OCI-LY7 (cell line): ENCODE data around the gene AGT. TPM values are rescaled to one million over a fixed set of nuclear protein-coding genes. Genes with fewer than 3 reads are reported as not detected.

Experiments used
- BruUV-seq: library from RNA; stranded (reverse); fragments of 400-500 nt; replicated peaks from 2 replicates; lab custom pipeline; 2021; lab: Mats Ljungman, UMichigan
- CTCF ChIA-PET: fragments of 300-600 bp; sonication (Branson Sonifier 250); formaldehyde crosslinking; loops from one replicate; lab custom pipeline; 2022; ENCODE audit warnings: antibody characterized with exemption; ENCODE audit not compliant: unreplicated experiment; lab: Charles Lee
- POLR2A ChIA-PET: fragments of 300-600 bp; sonication (Branson Sonifier 250); formaldehyde crosslinking; loops from one replicate; lab custom pipeline; 2022; ENCODE audit warnings: antibody characterized with exemption; lab: Charles Lee
- DNase-seq: peaks from one replicate; pipeline ENCODE4 v3.0.0-alpha.2; 2015; ENCODE audit warnings: low spot score
- H2AFZ ChIP-seq: fragments of 200-600 bp; sonication (generic), shearing (Covaris generic); 2 replicates; pipeline ENCODE4 v1.6.1; 2014; ENCODE audit warnings: mild to moderate bottlenecking, antibody characterized with exemption, low read length, moderate library complexity
- H3K27ac ChIP-seq: fragments of 200-600 bp; sonication (generic); 2 replicates; pipeline ENCODE4 v1.5.1; 2014; ENCODE audit warnings: mixed run types, low read depth, mild to moderate bottlenecking, moderate library complexity, low read length, inconsistent platforms; ENCODE audit not compliant: poor library complexity, severe bottlenecking
- H3K36me3 ChIP-seq: fragments of 200-600 bp; sonication (generic); 2 replicates; pipeline ENCODE4 v1.6.1; 2014; ENCODE audit warnings: mild to moderate bottlenecking, antibody characterized with exemption, low read length, moderate library complexity, mixed read lengths; ENCODE audit not compliant: insufficient read depth
- H3K4me1 ChIP-seq: fragments of 200-600 bp; sonication (generic); 2 replicates; pipeline ENCODE4 v1.5.1; 2014; ENCODE audit warnings: mild to moderate bottlenecking, low read length; ENCODE audit not compliant: insufficient read depth, poor library complexity, severe bottlenecking
- H3K4me2 ChIP-seq: fragments of 200-600 bp; sonication (generic); 2 replicates; pipeline ENCODE4 v1.6.1; 2014; ENCODE audit warnings: mild to moderate bottlenecking, low read length
- H3K4me3 ChIP-seq: fragments of 200-600 bp; sonication (generic); 2 replicates; pipeline ENCODE4 v1.5.1; 2014; ENCODE audit warnings: mild to moderate bottlenecking, low read depth, low read length; ENCODE audit not compliant: poor library complexity, severe bottlenecking
- H3K79me2 ChIP-seq: fragments of 200-600 bp; sonication (generic); 2 replicates; pipeline ENCODE4 v1.6.1; 2016; ENCODE audit warnings: low read depth, mild to moderate bottlenecking, low read length, moderate library complexity, mixed read lengths; ENCODE audit not compliant: insufficient read depth
- H3K9me2 ChIP-seq: fragments of 200-600 bp; sonication (generic); 2 replicates; pipeline ENCODE4 v1.6.1; 2016; ENCODE audit warnings: mild to moderate bottlenecking, low read length, mixed read lengths; ENCODE audit not compliant: insufficient read depth
- H3K9me3 ChIP-seq: fragments of 200-600 bp; sonication (generic); 2 replicates; pipeline ENCODE4 v1.6.1; 2014; ENCODE audit warnings: mild to moderate bottlenecking, mixed run types, low read length, mixed read lengths
- H4K20me1 ChIP-seq: fragments of 200-600 bp; sonication (generic); 2 replicates; pipeline ENCODE4 v1.6.1; 2014; ENCODE audit warnings: mild to moderate bottlenecking, antibody characterized with exemption, low read length, moderate library complexity, mixed read lengths; ENCODE audit not compliant: insufficient read depth
- CTCF ChIP-seq: fragments of 200-600 bp; sonication (generic); conservative IDR thresholded peaks from 2 replicates; pipeline ENCODE4 v1.5.1; 2014; ENCODE audit warnings: mild to moderate bottlenecking, antibody characterized with exemption, low read length, moderate library complexity, mixed read lengths
- EZH2phosphoT487 ChIP-seq: fragments of 200-600 bp; sonication (generic); IDR thresholded peaks from 2 replicates; pipeline ENCODE4 v1.6.1; 2018; ENCODE audit warnings: low read depth, borderline replicate concordance, mild to moderate bottlenecking, mixed run types, antibody characterized with exemption, low read length, moderate library complexity, mixed read lengths
- intact Hi-C: fragments of 100-400 bp; cut with micrococcal nuclease; formaldehyde crosslinking; loops from one replicate; pipeline ENCODE4 v1.10.0; 2022; ENCODE audit not compliant: unreplicated experiment
- total RNA-seq, 2 experiments: library from RNA; depleted of rRNA in 1 of 2; stranded (reverse); fragments of >200 nt in 1 of 2; shearing (Covaris generic) in 1 of 2; gene quantifications; 2 replicates each; pipeline ENCODE4 v1.2.3, GENCODE V29; 2014 to 2022

The AGT gene
- total RNA-seq, 2 experiments from 2014 or later, result not detected

DNA sequence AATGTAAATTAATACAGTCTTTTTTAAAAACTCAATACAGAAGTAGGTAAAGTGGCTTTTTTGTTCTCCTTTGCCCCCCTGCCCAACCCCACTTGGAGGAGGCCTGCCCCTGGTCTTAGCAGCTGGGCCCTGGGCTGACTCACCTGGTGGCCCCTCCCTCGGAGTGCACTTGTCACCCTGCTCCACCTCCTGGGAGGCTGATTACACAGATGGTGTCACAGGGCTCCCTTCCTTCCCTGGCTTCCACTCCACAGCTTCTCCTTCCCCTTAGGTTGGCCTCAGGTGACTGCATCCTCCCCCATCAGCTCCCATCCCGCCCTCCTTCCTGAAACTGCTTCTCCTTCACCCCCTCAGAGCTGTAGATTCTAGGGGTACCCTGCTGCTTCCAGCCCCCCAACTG lies 21.5 kb upstream of the AGT start:
- intact Hi-C loops, result no loop called here
- TF ChIP-seq EZH2phosphoT487 (no peak), CTCF (no peak)
- POLR2A ChIA-PET, result no interaction called here
- H3K36me3 ChIP-seq, result no peaks in the 10 kb centered on the region
- no peak overlapping the region for H3K27ac ChIP-seq
- no peaks in the 10 kb centered on the region for H3K4me1 ChIP-seq
- H3K4me3 ChIP-seq, result no peak overlapping the region
- BruUV-seq, result no TSS peak
- no peaks in the 10 kb centered on the region for H3K9me3 ChIP-seq
- H3K9me2 ChIP-seq, result no peaks in the 10 kb centered on the region
- H4K20me1 ChIP-seq, result no peaks in the 10 kb centered on the region
- no peak overlapping the region for H3K4me2 ChIP-seq
- CTCF ChIA-PET, result no interaction called here
- H3K79me2 ChIP-seq, result no peaks in the 10 kb centered on the region
- DNase-seq, result no peak
- no peak overlapping the region for H2AFZ ChIP-seq

GRCh38 chr1:230730977-230731376 lies 17.1 kb upstream of the AGT start:
- ChIA-PET CTCF (no interaction called here), POLR2A (no interaction called here)
- no TSS peak for BruUV-seq
- Histone ChIP-seq H4K20me1 (no peaks in the 10 kb centered on the region), H3K4me2 (no peak overlapping the region), H3K9me3 (no peaks in the 10 kb centered on the region), H3K4me1 (no peaks in the 10 kb centered on the region), H3K9me2 (no peaks in the 10 kb centered on the region), H3K36me3 (no peaks in the 10 kb centered on the region), H3K4me3 (no peak overlapping the region), H3K27ac (no peak overlapping the region), H3K79me2 (no peaks in the 10 kb centered on the region), H2AFZ (no peak overlapping the region)
- TF ChIP-seq CTCF (no peak), EZH2phosphoT487 (no peak)
- intact Hi-C loops, result no loop called here
- DNase-seq, result no peak

- no peaks in the 10 kb centered on the region for H3K79me2 ChIP-seq
- no peaks in the 10 kb centered on the region for H3K9me2 ChIP-seq
- POLR2A ChIA-PET, result no interaction called here
- H3K4me2 ChIP-seq, result no peak overlapping the region
- DNase-seq, result no peak
- CTCF ChIA-PET, result interaction anchor here (0.6 kb wide), 1 partner anchor 15 kb away, joined by 3 read pairs; no protein-coding TSS in a partner anchor
- H3K4me1 ChIP-seq, result no peaks in the 10 kb centered on the region
- TF ChIP-seq CTCF (no peak), EZH2phosphoT487 (no peak)
- no peak overlapping the region for H2AFZ ChIP-seq
- no TSS peak for BruUV-seq
- no peaks in the 10 kb centered on the region for H3K9me3 ChIP-seq
- H4K20me1 ChIP-seq, result no peaks in the 10 kb centered on the region
- no peaks in the 10 kb centered on the region for H3K36me3 ChIP-seq
- H3K4me3 ChIP-seq, result no peak overlapping the region
- H3K27ac ChIP-seq, result no peak overlapping the region
- intact Hi-C loops, result no loop called here
These were observed 14.9 kb upstream of the AGT start for GRCh38 chr1:230728710-230729392.
